GM21447 (cell line): Measurements from ENCODE around the gene GMEB2.
"Not testable (repeated sequence)": the region's sequence is repeated elsewhere in the genome, so short reads cannot be mapped to it uniquely, and the experiment has no call there.

Source experiments
- ATAC-seq: cut with Tn5 transposase; IDR thresholded peaks from one replicate; pipeline ENCODE4 v1.9.1; 2021; ENCODE audit not compliant: unreplicated experiment

GMEB2 gene

GRCh38 chr20:63639093-63639975 lies 12.4 kb upstream of the GMEB2 start:
- ATAC-seq: no peak

- ATAC-seq: no peak
Measured at GRCh38 chr20:63636752-63637628, 10.1 kb upstream of the GMEB2 start.

- peak; percentile 57 for ATAC-seq
Measured at GRCh38 chr20:63635431-63636141, 8.7 kb upstream of the GMEB2 start.

GRCh38 chr20:63633732-63634131 lies 6.8 kb upstream of the GMEB2 start:
- ATAC-seq: no peak

- ATAC-seq: not testable (repeated sequence)
Measured at GRCh38 chr20:63631426-63631825, 4.5 kb upstream of the GMEB2 start.

GRCh38 chr20:63630956-63631355 lies 4.1 kb upstream of the GMEB2 start:
- not testable (repeated sequence) for ATAC-seq

- ATAC-seq: no peak
Measured at GRCh38 chr20:63628246-63628975, 1.5 kb upstream of the GMEB2 start.

- ATAC-seq: no peak
Measured at GRCh38 chr20:63627751-63628245, 897 bp upstream of the GMEB2 start.

- peak; percentile 61 for ATAC-seq
Measured at GRCh38 chr20:63627129-63627750, 339 bp upstream of the GMEB2 start.

GRCh38 chr20:63625771-63626423 lies 1.0 kb downstream of the GMEB2 start:
- ATAC-seq: no peak

GRCh38 chr20:63624486-63624885 lies 2.4 kb downstream of the GMEB2 start:
- no peak for ATAC-seq

GRCh38 chr20:63622732-63623131 lies 4.2 kb downstream of the GMEB2 start:
- no peak for ATAC-seq

GRCh38 chr20:63622096-63622495 lies 4.8 kb downstream of the GMEB2 start:
- no peak for ATAC-seq

GRCh38 chr20:63620991-63621390 lies 5.9 kb downstream of the GMEB2 start:
- no peak for ATAC-seq

GRCh38 chr20:63619505-63619904 lies 7.4 kb downstream of the GMEB2 start:
- ATAC-seq: no peak

- ATAC-seq: no peak
Measured at GRCh38 chr20:63619086-63619485, 7.8 kb downstream of the GMEB2 start.

GRCh38 chr20:63618291-63618980 lies 8.5 kb downstream of the GMEB2 start:
- ATAC-seq: no peak

GRCh38 chr20:63617876-63618265 lies 9.0 kb downstream of the GMEB2 start:
- no peak for ATAC-seq
